Liver (tissue), 3 donors: Measurements from ENCODE around the gene GPR55.

Source experiments
- EGR1 ChIP-seq, 2 donors: IDR thresholded peaks; 2 replicates each; pipeline ENCODE4 v1.6.1; 2016 to 2018; ENCODE audit warnings: antibody characterized with exemption in 2 of 2, low read depth in 2 of 2
- GABPA ChIP-seq, 2 donors: IDR thresholded peaks in 1 of 2; conservative IDR thresholded peaks in 1 of 2; 2 replicates each; pipeline ENCODE4 v1.6.1; 2016; ENCODE audit warnings: antibody characterized with exemption in 2 of 2, mild to moderate bottlenecking in 1 of 2, moderate library complexity in 1 of 2
- JUND ChIP-seq, 2 donors: IDR thresholded peaks; 2 replicates each; pipeline ENCODE4 v1.6.1; 2016; ENCODE audit warnings: antibody characterized with exemption in 2 of 2
- RAD21 ChIP-seq, 2 donors: IDR thresholded peaks; 2 replicates each; pipeline ENCODE4 v1.6.1; 2016; ENCODE audit warnings: antibody characterized with exemption in 2 of 2, mild to moderate bottlenecking in 2 of 2
- SP1 ChIP-seq: IDR thresholded peaks from 2 replicates; pipeline ENCODE4 v1.6.1; 2018; ENCODE audit warnings: antibody characterized with exemption, mild to moderate bottlenecking
- TAF1 ChIP-seq: conservative IDR thresholded peaks from 2 replicates; pipeline ENCODE4 v1.6.1; 2016; ENCODE audit warnings: antibody characterized with exemption, mild to moderate bottlenecking
- YY1 ChIP-seq: IDR thresholded peaks from 2 replicates; pipeline ENCODE4 v1.6.1; 2016; ENCODE audit warnings: antibody characterized with exemption, mild to moderate bottlenecking
- TF ChIP-seq, protein P1 (sequence below): fragments of 150-350 bp; IDR thresholded peaks from 2 replicates; pipeline ENCODE4 v1.5.1; 2017; ENCODE audit warnings: improper control_type of control experiment, low read depth, low read length; ENCODE audit not compliant: missing input control
- TF ChIP-seq, protein P2 (sequence below): IDR thresholded peaks from 2 replicates; pipeline ENCODE4 v1.6.1; 2016; ENCODE audit warnings: antibody characterized with exemption, mild to moderate bottlenecking
- TF ChIP-seq, protein P3 (sequence below): IDR thresholded peaks from 2 replicates; pipeline ENCODE4 v1.6.1; 2016; ENCODE audit warnings: antibody characterized with exemption
- TF ChIP-seq, protein P4 (sequence below): IDR thresholded peaks from 2 replicates; pipeline ENCODE4 v1.6.1; 2016; ENCODE audit warnings: antibody characterized with exemption
- donor health status: healthy.
- donor health status: healthy.

DNA sequence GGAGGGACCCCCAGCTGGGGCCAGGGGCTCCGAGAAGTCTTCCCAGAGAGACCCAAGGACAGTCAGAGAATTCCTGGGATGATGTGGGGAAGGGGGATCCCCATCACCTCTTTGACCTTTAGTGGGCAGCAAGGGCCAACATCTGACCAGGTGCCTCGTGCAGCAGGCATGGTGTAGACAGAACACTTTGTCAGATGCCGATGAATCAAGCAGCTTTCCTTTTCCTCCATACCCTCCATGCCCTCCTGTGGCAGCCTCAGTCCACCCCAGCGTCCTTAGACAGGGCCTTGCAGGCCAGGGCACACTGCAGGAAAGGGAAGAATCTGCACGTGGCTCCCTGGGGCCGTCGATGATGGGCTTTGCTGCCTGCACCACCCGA is 26.3 kb downstream of the GPR55 start:
- TF ChIP-seq JUND (IDR thresholded peaks at IDR 0.05) (no peak), EGR1 (IDR thresholded peaks at IDR 0.05; ENCODE audit: low read depth in 2 of 2) (no peak), GABPA (IDR thresholded peaks at IDR 0.05 in 1 of 2, conservative IDR thresholded peaks at IDR 0.05 in 1 of 2) (no peak), YY1 (no peak), TAF1 (no peak), RAD21 (IDR thresholded peaks at IDR 0.05) (no peak), SP1 (no peak)
- TF ChIP-seq, protein P1, sequence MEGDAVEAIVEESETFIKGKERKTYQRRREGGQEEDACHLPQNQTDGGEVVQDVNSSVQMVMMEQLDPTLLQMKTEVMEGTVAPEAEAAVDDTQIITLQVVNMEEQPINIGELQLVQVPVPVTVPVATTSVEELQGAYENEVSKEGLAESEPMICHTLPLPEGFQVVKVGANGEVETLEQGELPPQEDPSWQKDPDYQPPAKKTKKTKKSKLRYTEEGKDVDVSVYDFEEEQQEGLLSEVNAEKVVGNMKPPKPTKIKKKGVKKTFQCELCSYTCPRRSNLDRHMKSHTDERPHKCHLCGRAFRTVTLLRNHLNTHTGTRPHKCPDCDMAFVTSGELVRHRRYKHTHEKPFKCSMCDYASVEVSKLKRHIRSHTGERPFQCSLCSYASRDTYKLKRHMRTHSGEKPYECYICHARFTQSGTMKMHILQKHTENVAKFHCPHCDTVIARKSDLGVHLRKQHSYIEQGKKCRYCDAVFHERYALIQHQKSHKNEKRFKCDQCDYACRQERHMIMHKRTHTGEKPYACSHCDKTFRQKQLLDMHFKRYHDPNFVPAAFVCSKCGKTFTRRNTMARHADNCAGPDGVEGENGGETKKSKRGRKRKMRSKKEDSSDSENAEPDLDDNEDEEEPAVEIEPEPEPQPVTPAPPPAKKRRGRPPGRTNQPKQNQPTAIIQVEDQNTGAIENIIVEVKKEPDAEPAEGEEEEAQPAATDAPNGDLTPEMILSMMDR: no peak
- TF ChIP-seq, protein P2, sequence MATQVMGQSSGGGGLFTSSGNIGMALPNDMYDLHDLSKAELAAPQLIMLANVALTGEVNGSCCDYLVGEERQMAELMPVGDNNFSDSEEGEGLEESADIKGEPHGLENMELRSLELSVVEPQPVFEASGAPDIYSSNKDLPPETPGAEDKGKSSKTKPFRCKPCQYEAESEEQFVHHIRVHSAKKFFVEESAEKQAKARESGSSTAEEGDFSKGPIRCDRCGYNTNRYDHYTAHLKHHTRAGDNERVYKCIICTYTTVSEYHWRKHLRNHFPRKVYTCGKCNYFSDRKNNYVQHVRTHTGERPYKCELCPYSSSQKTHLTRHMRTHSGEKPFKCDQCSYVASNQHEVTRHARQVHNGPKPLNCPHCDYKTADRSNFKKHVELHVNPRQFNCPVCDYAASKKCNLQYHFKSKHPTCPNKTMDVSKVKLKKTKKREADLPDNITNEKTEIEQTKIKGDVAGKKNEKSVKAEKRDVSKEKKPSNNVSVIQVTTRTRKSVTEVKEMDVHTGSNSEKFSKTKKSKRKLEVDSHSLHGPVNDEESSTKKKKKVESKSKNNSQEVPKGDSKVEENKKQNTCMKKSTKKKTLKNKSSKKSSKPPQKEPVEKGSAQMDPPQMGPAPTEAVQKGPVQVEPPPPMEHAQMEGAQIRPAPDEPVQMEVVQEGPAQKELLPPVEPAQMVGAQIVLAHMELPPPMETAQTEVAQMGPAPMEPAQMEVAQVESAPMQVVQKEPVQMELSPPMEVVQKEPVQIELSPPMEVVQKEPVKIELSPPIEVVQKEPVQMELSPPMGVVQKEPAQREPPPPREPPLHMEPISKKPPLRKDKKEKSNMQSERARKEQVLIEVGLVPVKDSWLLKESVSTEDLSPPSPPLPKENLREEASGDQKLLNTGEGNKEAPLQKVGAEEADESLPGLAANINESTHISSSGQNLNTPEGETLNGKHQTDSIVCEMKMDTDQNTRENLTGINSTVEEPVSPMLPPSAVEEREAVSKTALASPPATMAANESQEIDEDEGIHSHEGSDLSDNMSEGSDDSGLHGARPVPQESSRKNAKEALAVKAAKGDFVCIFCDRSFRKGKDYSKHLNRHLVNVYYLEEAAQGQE: no peak
- TF ChIP-seq, protein P3, sequence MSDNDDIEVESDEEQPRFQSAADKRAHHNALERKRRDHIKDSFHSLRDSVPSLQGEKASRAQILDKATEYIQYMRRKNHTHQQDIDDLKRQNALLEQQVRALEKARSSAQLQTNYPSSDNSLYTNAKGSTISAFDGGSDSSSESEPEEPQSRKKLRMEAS: no peak
- TF ChIP-seq, protein P4, sequence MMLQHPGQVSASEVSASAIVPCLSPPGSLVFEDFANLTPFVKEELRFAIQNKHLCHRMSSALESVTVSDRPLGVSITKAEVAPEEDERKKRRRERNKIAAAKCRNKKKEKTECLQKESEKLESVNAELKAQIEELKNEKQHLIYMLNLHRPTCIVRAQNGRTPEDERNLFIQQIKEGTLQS: no peak
